H1 (cell line): ENCODE results near the gene SPTBN4. TPM values are rescaled to one million over a fixed set of nuclear protein-coding genes. Genes with fewer than 3 reads are reported as not detected.

Experiments used
- JUN ChIP-seq: IDR thresholded peaks from 2 replicates; pipeline ENCODE4 v1.6.1; 2011; ENCODE audit warnings: low read depth, mild to moderate bottlenecking, improper control_type of control experiment, low read length
- polyA plus RNA-seq, 7 experiments: library from polyadenylated mRNA; depleted of rRNA in 3 of 7; stranded (reverse) in 5 of 7; unstranded in 2 of 7; fragments of >200 nt in 5 of 7; fragments of 200-250 nt in 2 of 7; gene quantifications; 1 replicate in 5 of 7; 2 replicates in 1 of 7; 4 replicates in 1 of 7; pipeline versions ENCODE4 v1.2.1 to v1.2.3, GENCODE V29; 2011 to 2013; ENCODE audit warnings: missing spikeins in 2 of 7, mixed read lengths in 2 of 7
- total RNA-seq: library from RNA; stranded (reverse); fragmentation: NEBNext Ultra II Directional; extraction: Animal tissue kit (Norgen Biotek cat#: 25700); gene quantifications from 2 replicates; pipeline ENCODE4 v1.2.1, GENCODE V29; 2021
- TF ChIP-seq, protein P1 (sequence below), 3 experiments: IDR thresholded peaks; 1 replicate in 2 of 3; 2 replicates in 1 of 3; pipeline versions ENCODE4 v1.5.1 to v1.6.1; 2011; ENCODE audit warnings: low read length in 3 of 3, mild to moderate bottlenecking in 3 of 3, inconsistent platforms in 2 of 3, low read depth in 1 of 3, moderate library complexity in 1 of 3; ENCODE audit not compliant: insufficient read depth in 1 of 3; ENCODE audit errors: control extremely low read depth in 1 of 3

Gene SPTBN4
- total and polyA plus RNA-seq, 2 of the 8 experiments (the other 6 are each of a cell fraction or from before 2014, with no cell fraction given), result 1.9 to 3.0 TPM

DNA sequence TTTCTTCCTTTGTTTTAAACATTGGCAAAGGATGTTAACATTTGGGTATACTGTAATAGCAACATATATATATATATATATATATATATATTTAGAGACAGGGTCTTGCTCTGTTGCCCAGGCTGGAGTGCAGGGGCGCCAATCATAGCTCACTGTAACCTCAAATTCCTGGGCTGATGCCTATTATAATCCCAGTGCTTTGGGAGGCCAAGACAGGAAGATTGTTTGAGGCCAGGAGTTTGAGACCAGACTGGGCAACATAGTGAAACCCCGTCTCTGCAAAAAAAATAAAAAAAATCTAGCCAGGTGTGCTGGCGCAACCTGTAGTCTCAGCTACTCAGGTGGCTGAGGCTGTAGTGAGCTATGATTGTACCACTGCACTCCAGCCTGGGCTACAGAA is 6.6 kb upstream of the SPTBN4 start (continued):
- TF ChIP-seq, protein P1, sequence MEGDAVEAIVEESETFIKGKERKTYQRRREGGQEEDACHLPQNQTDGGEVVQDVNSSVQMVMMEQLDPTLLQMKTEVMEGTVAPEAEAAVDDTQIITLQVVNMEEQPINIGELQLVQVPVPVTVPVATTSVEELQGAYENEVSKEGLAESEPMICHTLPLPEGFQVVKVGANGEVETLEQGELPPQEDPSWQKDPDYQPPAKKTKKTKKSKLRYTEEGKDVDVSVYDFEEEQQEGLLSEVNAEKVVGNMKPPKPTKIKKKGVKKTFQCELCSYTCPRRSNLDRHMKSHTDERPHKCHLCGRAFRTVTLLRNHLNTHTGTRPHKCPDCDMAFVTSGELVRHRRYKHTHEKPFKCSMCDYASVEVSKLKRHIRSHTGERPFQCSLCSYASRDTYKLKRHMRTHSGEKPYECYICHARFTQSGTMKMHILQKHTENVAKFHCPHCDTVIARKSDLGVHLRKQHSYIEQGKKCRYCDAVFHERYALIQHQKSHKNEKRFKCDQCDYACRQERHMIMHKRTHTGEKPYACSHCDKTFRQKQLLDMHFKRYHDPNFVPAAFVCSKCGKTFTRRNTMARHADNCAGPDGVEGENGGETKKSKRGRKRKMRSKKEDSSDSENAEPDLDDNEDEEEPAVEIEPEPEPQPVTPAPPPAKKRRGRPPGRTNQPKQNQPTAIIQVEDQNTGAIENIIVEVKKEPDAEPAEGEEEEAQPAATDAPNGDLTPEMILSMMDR (IDR thresholded peaks at IDR 0.05; ENCODE audit: control extremely low read depth in 1 of 3, insufficient read depth in 1 of 3, low read depth in 1 of 3, low read length in 3 of 3), result no peak
- TF ChIP-seq JUN, result no peak
- TF ChIP-seq, all 59 proteins: peak for 0
